GM18519 (cell line): ENCODE data around the gene ERVFRD-1.
"Not testable (repeated sequence)": the region's sequence is repeated elsewhere in the genome, so short reads cannot be mapped to it uniquely, and the experiment has no call there.

Source experiments
- ATAC-seq: cut with Tn5 transposase; IDR thresholded peaks from one replicate; pipeline ENCODE4 v1.9.1; 2021; ENCODE audit warnings: mild to moderate bottlenecking, moderate library complexity; ENCODE audit not compliant: unreplicated experiment, low FRiP score

Gene ERVFRD-1

GRCh38 chr6:11092668-11093375 lies 18.7 kb downstream of the ERVFRD-1 start:
- peak; percentile 24 for ATAC-seq

- ATAC-seq = not testable (repeated sequence)
Observed at GRCh38 chr6:11091141-11091540, 20.4 kb downstream of the ERVFRD-1 start.

GRCh38 chr6:11089695-11090094 lies 21.8 kb downstream of the ERVFRD-1 start:
- no peak for ATAC-seq

GRCh38 chr6:11087141-11087812 lies 24.2 kb downstream of the ERVFRD-1 start:
- ATAC-seq = not testable (repeated sequence)

GRCh38 chr6:11085758-11086435 lies 25.6 kb downstream of the ERVFRD-1 start:
- no peak for ATAC-seq

GRCh38 chr6:11083956-11084355 lies 27.6 kb downstream of the ERVFRD-1 start:
- no peak for ATAC-seq

- ATAC-seq = no peak
Observed at GRCh38 chr6:11083491-11083890, 28.0 kb downstream of the ERVFRD-1 start.

- ATAC-seq = no peak
Observed at GRCh38 chr6:11080296-11080695, 31.2 kb downstream of the ERVFRD-1 start.

- ATAC-seq = no peak
Observed at GRCh38 chr6:11078266-11078665, 33.3 kb downstream of the ERVFRD-1 start.

- ATAC-seq = no peak
Observed at GRCh38 chr6:11076540-11076939, 35.0 kb downstream of the ERVFRD-1 start.

- no peak for ATAC-seq
Observed at GRCh38 chr6:11072101-11072500, 39.4 kb downstream of the ERVFRD-1 start.

- ATAC-seq = no peak
Observed at GRCh38 chr6:11069760-11070159, 41.8 kb downstream of the ERVFRD-1 start.

- ATAC-seq = no peak
Observed at GRCh38 chr6:11067348-11067747, 44.2 kb downstream of the ERVFRD-1 start.

GRCh38 chr6:11066505-11067347 lies 44.8 kb downstream of the ERVFRD-1 start:
- ATAC-seq = no peak

GRCh38 chr6:11065436-11066202 lies 45.9 kb downstream of the ERVFRD-1 start:
- no peak for ATAC-seq

- ATAC-seq = no peak
Observed at GRCh38 chr6:11064836-11065235, 46.7 kb downstream of the ERVFRD-1 start.

GRCh38 chr6:11062715-11063114 lies 48.8 kb downstream of the ERVFRD-1 start:
- no peak for ATAC-seq

GRCh38 chr6:11062083-11062482 lies 49.4 kb downstream of the ERVFRD-1 start:
- no peak for ATAC-seq

- ATAC-seq = no peak
Observed at GRCh38 chr6:11058406-11058805, 53.1 kb downstream of the ERVFRD-1 start.

GRCh38 chr6:11056871-11057270 lies 54.7 kb downstream of the ERVFRD-1 start:
- no peak for ATAC-seq
